GM19467 (cell line): ENCODE measurements around the gene ELANE.
"Not testable (repeated sequence)": the region's sequence is repeated elsewhere in the genome, so short reads cannot be mapped to it uniquely, and the experiment has no call there.

ENCODE experiments used
- ATAC-seq: cut with Tn5 transposase; IDR thresholded peaks from one replicate; pipeline ENCODE4 v1.9.1; 2021; ENCODE audit warnings: mild to moderate bottlenecking, moderate library complexity; ENCODE audit not compliant: unreplicated experiment

ELANE gene

DNA sequence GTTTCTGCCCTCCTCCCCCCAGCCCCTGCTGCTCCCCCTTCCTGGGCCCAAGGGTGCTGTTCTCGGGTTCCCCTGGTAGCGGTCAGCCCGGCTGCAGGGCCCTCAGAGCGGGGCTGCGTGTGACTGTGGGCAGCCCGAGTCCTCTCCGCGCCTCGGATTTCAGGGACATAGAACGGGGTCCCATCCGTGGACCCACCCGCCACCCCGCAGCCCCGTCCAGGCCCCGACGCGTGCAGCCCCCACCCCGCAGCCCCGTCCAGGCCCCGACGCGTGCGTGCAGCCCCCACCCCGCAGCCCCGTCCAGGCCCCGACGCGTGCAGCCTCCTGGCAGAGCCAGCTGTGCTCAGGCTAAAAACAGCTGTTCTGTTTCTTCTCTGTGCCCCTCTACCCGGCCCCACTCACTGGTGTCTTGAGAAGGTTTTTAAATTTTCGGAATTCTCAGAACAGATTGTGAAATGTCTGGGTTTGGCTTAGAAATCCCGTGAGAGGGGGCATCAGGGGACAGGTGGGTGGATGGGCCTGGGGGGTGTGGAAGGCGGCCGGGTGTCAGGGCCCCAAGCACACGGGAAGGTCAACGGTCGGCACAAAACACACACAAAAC, 16.8 kb upstream of the ELANE start:
- no peak for ATAC-seq

GRCh38 chr19:840519-841206, 11.4 kb upstream of the ELANE start, which contains the start of gene PRTN3:
Gene PRTN3, plus strand, starts transcription at chr19:840999. Its CDS starts 10 bp downstream, at chr19:841009.
- ATAC-seq: no peak

DNA sequence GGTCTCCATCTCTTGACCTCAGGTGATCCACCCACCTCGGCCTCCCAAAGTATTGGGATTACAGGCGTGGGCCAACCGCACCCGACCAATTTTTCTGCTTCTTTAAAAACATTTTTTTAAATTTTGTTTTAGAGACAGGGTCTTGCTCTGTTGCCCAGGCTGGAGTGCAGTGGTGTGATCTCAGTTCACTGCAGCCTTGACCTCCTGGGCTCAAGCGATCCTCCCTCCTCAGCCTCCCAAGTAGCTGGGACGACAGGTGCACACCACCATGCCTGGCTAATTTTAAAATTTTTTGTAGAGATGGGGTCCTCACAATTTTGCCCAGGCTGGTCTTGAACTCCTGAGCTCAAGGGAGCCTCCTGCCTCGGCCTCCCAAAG, 9.3 kb upstream of the ELANE start:
- ATAC-seq: not testable (repeated sequence)

DNA sequence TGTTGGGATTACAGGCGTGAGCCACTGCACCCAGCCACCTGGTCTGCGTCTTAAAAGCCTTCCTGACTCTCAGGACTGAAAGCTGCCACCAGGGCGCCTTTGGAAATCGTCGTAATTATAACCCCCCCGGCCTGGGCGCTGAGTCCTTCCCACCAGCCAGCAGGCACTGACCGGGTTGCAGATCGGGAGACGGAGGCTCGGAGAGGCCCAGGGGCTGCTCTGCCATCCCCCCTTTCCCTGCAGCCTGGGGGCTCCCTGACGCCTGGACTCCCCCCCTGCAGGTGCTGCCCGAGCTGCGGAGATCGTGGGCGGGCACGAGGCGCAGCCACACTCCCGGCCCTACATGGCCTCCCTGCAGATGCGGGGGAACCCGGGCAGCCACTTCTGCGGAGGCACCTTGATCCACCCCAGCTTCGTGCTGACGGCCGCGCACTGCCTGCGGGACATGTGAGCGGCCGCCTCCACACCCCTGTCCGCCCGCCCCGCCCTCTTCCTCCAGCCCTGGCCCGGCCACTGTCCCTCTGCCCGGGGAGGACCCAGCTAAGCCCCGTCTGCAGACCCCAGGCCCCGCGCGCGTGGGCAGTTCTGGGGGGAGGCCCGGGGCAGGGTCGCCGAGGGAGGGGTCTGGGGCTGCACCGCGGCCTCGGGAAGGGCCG, 8.8 kb upstream of the ELANE start:
- no peak for ATAC-seq

DNA sequence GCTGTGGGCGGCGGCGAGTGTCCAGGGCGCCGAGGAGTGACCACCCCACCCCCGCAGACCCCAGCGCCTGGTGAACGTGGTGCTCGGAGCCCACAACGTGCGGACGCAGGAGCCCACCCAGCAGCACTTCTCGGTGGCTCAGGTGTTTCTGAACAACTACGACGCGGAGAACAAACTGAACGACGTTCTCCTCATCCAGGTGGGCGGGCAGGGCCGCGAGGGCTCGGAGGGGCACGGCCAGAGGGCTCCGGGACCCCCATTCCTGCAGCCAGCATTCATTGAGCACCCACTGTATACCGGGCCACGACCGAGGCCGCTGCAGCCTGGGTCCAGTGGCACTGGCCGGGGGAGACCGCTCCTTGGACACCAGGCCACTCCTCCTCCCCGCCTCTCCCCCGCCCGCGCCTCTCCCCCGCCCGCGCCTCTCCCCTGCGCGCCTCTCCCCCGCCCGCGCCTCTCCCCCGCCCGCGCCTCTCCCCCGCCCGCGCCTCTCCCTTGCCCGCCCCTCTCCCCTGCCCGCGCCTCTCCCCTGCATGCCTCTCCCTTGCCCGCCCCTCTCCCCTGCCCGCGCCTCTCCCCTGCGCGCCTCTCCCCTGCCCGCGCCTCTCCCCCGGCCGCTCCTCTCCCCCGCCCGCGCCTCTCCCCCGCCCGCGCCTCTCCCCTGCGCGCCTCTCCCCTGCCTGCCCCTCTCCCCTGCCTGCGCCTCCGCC, 8.1 kb upstream of the ELANE start:
- ATAC-seq: no peak

DNA sequence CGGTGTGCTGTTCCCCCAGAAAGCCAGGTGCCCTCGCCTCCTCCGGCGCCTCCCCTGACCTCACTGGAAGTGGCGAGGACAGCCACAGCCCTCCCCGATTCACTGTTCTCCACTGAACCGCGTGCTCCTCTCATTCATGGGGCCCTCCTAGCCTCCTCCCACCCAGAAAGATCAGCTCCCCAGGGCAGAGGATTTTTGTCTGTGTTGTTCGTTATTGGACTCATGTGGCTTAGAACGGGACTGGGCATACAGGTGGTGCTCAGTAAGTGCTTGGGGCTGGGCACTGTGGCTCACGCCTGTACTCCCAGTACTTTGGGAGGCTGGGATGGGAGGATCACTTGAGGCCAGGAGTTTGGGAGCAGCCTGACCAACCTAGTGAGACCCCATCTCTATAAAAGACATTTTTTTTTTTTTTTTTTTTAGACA, 7.5 kb upstream of the ELANE start:
- ATAC-seq: no peak

DNA sequence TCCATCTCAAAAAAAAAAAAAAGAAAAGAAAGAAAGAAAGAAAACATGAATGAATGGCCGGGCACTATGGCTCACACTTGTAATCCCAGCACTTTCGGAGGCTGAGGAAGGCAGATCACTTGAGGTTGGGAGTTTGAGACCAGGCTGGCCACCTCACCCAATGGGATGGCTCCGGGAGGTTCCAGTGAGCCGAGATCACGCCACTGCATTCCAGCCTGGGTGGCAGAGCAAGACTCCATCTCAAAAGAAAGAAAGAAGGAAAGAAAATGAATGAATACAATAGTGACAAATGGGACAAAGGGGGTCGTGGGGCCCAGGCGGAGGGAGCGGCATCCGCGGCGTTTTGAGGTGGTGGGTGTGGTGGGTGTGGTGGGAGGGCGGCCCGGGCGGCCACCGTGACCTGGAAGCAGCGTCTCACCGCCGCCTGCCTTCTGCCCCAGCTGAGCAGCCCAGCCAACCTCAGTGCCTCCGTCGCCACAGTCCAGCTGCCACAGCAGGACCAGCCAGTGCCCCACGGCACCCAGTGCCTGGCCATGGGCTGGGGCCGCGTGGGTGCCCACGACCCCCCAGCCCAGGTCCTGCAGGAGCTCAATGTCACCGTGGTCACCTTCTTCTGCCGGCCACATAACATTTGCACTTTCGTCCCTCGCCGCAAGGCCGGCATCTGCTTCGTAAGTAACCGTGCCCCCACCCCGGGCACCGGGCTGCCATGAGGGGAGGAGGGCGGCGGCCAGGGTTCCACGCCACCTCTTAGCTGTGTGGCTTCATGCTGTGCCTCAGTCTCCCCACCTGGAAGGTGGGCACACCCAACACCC, 6.2 kb upstream of the ELANE start:
- no peak for ATAC-seq

- no peak for ATAC-seq
These were observed 3.6 kb upstream of the ELANE start for GRCh38 chr19:848386-848921.

GRCh38 chr19:849195-849594, 2.9 kb upstream of the ELANE start:
- ATAC-seq: not testable (repeated sequence)

GRCh38 chr19:850221-850978, 1.7 kb upstream of the ELANE start:
- ATAC-seq: no peak

GRCh38 chr19:850979-851335, 1.1 kb upstream of the ELANE start:
- no peak for ATAC-seq

DNA sequence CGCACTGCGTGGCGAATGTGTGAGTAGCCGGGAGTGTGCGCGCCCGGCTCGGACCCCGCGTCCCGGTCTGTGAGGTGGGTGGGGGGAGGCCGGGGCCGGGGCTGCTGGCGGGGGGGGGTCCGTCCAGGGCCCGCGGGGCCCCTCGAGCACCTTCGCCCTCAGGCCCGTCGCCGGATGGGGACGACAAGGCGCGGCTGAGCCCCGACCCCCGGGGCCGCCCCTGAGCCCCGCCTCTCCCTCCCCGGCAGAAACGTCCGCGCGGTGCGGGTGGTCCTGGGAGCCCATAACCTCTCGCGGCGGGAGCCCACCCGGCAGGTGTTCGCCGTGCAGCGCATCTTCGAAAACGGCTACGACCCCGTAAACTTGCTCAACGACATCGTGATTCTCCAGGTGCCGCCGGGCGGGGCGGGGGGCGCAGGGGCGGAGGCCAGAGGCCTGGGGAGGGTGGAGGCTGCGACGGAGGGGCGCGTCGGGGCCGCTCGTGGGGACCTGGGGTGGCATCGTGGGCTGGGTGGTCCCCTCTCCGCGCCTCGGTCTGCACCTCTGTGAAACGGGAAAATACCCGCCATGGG, 997 bp downstream of the ELANE start:
- ATAC-seq: no peak

GRCh38 chr19:853614-854220, 1.6 kb downstream of the ELANE start:
- not testable (repeated sequence) for ATAC-seq

- no peak for ATAC-seq
These were observed 2.4 kb downstream of the ELANE start for GRCh38 chr19:854549-854948.

DNA sequence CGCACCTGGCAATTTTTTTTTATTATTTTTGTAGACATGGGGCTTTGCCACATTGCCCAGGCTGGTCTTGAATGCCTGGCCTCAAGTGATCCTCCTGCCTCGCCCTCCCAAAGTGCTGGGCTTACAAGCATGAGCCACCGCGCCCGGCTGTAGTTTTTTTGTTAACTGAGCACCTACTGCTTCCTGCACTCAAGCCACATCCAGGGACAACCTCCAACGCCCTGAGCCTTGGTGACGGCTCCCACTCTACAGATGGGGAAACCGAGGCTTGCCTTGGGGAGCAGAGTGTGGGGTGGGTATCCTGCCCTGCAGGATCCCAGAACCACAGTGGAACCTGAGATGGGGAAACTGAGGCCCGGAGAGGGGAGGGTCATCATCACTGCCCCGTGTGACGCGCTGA, 3.0 kb downstream of the ELANE start:
- ATAC-seq: no peak

- no peak for ATAC-seq
These were observed 3.5 kb downstream of the ELANE start for GRCh38 chr19:855566-856120.

DNA sequence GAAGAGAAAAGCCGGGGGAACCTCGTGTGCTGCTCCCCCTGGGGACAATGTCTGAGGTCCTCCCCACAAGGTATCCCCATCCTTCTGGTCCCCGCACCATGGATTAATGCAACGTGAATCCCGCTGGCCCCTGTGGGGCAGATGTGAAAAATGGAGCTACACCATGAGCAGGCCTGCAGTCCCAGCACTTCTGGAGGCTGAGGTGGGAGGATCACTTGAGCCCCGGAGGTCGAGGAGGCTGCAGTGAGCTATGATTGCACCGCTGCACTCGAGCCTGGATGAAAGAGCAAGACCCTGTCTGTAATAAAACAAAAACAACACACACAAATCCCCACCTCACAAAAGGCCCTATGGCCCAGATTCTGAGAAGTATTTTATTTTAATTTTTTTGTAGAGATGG, 6.2 kb downstream of the ELANE start:
- no peak for ATAC-seq

- no peak for ATAC-seq
These were observed 7.1 kb downstream of the ELANE start, which contains the start of gene CFD for GRCh38 chr19:858868-859843. Gene CFD, plus strand, starts transcription at chr19:859664. Its CDS starts 26 bp downstream, at chr19:859690.
